ENCODE data around the gene ATP9A. TPM values are rescaled to one million over a fixed set of nuclear protein-coding genes. Genes with fewer than 3 reads are reported as not detected.
"Not testable (repeated sequence)": the region's sequence is repeated elsewhere in the genome, so short reads cannot be mapped to it uniquely, and the experiment has no call there.

Gene ATP9A
- polyA plus RNA-seq, 1 donor from 2014 or later = 56.1 TPM

DNA sequence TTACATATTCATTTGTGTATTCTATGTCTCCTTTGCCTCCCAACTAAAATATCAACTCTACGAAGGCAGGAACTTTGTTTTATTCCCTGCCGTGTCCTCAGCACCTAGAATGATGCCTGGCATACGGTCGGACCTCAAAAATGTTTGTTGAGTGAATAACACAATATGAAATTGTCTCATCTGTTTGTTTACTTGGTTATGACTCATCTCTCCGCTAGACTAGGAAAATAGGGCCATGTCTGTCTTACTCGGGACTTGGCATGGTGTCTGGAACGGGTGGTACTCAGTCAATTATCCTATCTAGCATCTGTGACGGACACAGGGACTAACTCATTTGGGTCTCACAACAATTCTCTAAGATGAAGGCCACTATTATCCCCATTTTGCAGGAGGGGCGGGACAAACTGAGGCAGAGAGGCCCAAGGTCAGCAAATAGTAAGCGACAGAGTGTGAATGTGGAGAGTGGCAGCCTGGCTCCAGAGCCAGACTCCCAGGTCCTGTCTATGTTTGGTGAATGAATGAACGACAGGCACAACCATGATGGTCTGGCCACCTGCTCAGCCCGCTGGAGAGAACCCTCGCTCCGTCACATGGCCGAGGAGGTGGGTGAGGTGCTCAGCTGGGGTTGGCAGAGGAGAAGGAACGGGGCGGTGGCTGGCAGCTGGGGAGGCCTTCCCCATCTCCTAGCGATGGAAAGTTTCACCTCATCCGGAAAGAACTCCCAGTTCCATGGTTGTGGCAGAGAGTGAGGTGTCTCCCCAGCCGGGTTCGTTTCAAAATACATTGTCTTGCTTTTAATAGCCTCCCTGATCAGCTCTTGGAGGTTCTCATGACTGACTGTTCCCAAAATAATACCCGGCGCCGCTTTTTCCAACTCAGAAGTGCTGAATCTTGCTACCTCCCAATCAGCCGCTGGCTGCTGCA lies 198.1 kb downstream of the ATP9A start:
- Histone ChIP-seq H3K27ac (ENCODE audit: low read length) (no peak overlapping the region), H4K20me1 (ENCODE audit: insufficient read depth) (no peaks in the 10 kb centered on the region), H3K4me3 (ENCODE audit: low read length) (no peak overlapping the region), H2AFZ (ENCODE audit: low read depth, low read length) (no peak overlapping the region), H3K79me2 (replicated peaks; ENCODE audit: insufficient read depth, low read length) (no peaks in the 10 kb centered on the region), H3K36me3 (ENCODE audit: insufficient read depth, low read length) (no peaks in the 10 kb centered on the region), H3K9me2 (ENCODE audit: insufficient read depth, low read length) (no peaks in the 10 kb centered on the region), H3K4me2 (ENCODE audit: low read length) (no peak overlapping the region), H3F3A (ENCODE audit: insufficient read depth, low read length, poor library complexity, severe bottlenecking) (no peaks in the 10 kb centered on the region), H3K27me3 (ENCODE audit: insufficient read depth, low read depth, low read length) (no peaks in the 10 kb centered on the region), H3K9ac (ENCODE audit: low read length) (no peak overlapping the region), H3K9me3 (ENCODE audit: low read length) (no peaks in the 10 kb centered on the region)
- TF ChIP-seq EZH2 (IDR thresholded peaks at IDR 0.05; ENCODE audit: borderline replicate concordance, insufficient read depth, low read length, poor library complexity, severe bottlenecking) = no peak
- no peak for TF ChIP-seq EP300 (conservative IDR thresholded peaks at IDR 0.05; ENCODE audit: poor library complexity, severe bottlenecking)
- TF ChIP-seq MXI1 (conservative IDR thresholded peaks at IDR 0.05; ENCODE audit: poor library complexity, severe bottlenecking) = no peak
- no peak for TF ChIP-seq RAD21 (conservative IDR thresholded peaks at IDR 0.05)
- TF ChIP-seq, protein P1, sequence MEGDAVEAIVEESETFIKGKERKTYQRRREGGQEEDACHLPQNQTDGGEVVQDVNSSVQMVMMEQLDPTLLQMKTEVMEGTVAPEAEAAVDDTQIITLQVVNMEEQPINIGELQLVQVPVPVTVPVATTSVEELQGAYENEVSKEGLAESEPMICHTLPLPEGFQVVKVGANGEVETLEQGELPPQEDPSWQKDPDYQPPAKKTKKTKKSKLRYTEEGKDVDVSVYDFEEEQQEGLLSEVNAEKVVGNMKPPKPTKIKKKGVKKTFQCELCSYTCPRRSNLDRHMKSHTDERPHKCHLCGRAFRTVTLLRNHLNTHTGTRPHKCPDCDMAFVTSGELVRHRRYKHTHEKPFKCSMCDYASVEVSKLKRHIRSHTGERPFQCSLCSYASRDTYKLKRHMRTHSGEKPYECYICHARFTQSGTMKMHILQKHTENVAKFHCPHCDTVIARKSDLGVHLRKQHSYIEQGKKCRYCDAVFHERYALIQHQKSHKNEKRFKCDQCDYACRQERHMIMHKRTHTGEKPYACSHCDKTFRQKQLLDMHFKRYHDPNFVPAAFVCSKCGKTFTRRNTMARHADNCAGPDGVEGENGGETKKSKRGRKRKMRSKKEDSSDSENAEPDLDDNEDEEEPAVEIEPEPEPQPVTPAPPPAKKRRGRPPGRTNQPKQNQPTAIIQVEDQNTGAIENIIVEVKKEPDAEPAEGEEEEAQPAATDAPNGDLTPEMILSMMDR (IDR thresholded peaks at IDR 0.05; ENCODE audit: poor library complexity, severe bottlenecking) = no peak
- no peak for TF ChIP-seq TAF1 (IDR thresholded peaks at IDR 0.05; ENCODE audit: low read depth)
- TF ChIP-seq, protein P2, sequence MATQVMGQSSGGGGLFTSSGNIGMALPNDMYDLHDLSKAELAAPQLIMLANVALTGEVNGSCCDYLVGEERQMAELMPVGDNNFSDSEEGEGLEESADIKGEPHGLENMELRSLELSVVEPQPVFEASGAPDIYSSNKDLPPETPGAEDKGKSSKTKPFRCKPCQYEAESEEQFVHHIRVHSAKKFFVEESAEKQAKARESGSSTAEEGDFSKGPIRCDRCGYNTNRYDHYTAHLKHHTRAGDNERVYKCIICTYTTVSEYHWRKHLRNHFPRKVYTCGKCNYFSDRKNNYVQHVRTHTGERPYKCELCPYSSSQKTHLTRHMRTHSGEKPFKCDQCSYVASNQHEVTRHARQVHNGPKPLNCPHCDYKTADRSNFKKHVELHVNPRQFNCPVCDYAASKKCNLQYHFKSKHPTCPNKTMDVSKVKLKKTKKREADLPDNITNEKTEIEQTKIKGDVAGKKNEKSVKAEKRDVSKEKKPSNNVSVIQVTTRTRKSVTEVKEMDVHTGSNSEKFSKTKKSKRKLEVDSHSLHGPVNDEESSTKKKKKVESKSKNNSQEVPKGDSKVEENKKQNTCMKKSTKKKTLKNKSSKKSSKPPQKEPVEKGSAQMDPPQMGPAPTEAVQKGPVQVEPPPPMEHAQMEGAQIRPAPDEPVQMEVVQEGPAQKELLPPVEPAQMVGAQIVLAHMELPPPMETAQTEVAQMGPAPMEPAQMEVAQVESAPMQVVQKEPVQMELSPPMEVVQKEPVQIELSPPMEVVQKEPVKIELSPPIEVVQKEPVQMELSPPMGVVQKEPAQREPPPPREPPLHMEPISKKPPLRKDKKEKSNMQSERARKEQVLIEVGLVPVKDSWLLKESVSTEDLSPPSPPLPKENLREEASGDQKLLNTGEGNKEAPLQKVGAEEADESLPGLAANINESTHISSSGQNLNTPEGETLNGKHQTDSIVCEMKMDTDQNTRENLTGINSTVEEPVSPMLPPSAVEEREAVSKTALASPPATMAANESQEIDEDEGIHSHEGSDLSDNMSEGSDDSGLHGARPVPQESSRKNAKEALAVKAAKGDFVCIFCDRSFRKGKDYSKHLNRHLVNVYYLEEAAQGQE (IDR thresholded peaks at IDR 0.05; ENCODE audit: borderline replicate concordance) = no peak
- no peak for TF ChIP-seq SMC3 (conservative IDR thresholded peaks at IDR 0.05; ENCODE audit: poor library complexity)
- no peak for TF ChIP-seq POLR2AphosphoS5 (IDR thresholded peaks at IDR 0.05)

DNA sequence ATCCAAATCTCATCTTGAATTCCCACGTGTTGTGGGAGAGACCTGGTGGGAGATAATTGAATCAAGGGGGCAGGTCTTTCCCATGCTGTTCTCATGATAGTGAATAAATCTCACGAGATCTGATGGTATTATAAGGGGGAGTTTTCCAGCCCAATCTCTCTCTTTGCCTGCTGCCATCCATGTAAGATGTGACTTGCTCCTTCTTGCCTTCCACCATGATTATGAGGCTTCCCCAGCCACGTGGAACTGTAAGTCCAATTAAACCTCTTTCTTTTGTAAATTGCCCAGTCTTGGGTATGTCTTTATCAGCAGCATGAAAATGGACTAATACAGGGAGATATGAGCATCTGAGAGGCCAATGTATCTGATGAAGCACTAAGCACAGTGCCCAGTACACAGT lies 199.7 kb downstream of the ATP9A start:
- H3K79me2 ChIP-seq (replicated peaks; ENCODE audit: insufficient read depth, low read length); H3K9me3 ChIP-seq (ENCODE audit: low read length); H4K20me1 ChIP-seq (ENCODE audit: insufficient read depth); H3F3A ChIP-seq (ENCODE audit: insufficient read depth, low read length, poor library complexity, severe bottlenecking); H3K27ac ChIP-seq (ENCODE audit: low read length); H3K27me3 ChIP-seq (ENCODE audit: insufficient read depth, low read depth, low read length); H3K4me3 ChIP-seq (ENCODE audit: low read length); H3K9ac ChIP-seq (ENCODE audit: low read length); H3K36me3 ChIP-seq (ENCODE audit: insufficient read depth, low read length); H3K9me2 ChIP-seq (ENCODE audit: insufficient read depth, low read length); H2AFZ ChIP-seq (ENCODE audit: low read depth, low read length); H3K4me2 ChIP-seq (ENCODE audit: low read length): not testable (repeated sequence)

Data from neural cell (in vitro differentiated cells).